ENCODE results near the gene CFAP46. TPM values are rescaled to one million over a fixed set of nuclear protein-coding genes. Genes with fewer than 3 reads are reported as not detected.

CFAP46 gene
- polyA plus RNA-seq, 1 of the 3 experiments (the other 2 are of a cell fraction) = 3.9 TPM

DNA sequence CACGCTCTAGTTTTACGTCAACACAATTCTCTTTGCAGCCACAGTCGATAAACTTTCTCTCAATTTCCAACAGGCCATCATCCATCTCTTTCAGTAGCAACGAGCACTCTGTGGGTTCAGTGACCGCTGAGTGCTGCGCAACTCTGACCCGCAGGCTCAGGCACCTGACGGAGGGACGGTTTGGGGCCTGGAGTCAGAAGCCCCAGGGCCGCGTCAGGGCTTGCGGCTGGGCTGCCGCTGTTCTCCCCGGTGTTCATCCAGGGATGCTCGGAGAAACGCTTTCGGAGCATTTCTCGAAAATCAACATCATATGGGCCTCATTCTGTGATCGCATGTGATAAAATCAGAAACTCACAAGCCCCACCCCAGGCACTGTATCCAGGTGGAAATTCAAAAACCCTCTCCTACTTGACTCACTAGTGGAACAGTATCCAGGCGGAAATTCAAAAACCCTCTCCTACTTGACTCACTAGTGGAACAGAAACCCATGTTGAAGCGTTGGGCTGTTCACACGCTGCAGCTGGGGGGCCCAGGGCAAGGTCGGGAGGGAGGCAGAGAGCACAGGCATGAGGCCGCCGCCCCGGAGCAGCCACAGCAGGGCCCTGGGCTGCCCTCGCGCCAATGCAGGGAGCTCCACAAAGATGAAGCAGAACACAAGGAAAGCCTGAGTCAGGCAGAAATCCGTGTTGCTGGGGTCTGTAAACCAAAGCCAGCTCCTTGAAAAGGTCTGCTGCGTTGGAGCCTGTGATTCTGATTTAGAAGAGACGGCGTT is 83.1 kb downstream of the CFAP46 start:
- H2AFZ ChIP-seq (ENCODE audit: low read depth) = no peak overlapping the region
- H3K9me2 ChIP-seq = no peaks in the 10 kb centered on the region
- POLR2A ChIA-PET = no interaction called here
- no peak overlapping the region for H3K27ac ChIP-seq (ENCODE audit: low read depth in 2 of 2, low read length in 1 of 2)
- H3K4me3 ChIP-seq (ENCODE audit: low read depth in 2 of 2, low read length in 1 of 2) = no peak overlapping the region
- H3K79me2 ChIP-seq (ENCODE audit: insufficient read depth) = no peaks in the 10 kb centered on the region
- DNase-seq = no peak
- H3K36me3 ChIP-seq (replicated peaks in 1 of 2; ENCODE audit: control insufficient read depth in 1 of 2, insufficient read depth in 2 of 2, low read length in 1 of 2) = no peaks in the 10 kb centered on the region
- H3K9me3 ChIP-seq = no peaks in the 10 kb centered on the region
- CTCF ChIA-PET = interaction anchor here (1.0 kb wide), 1 partner anchor 205 kb away, joined by 4 read pairs; no protein-coding TSS in a partner anchor
- TF ChIP-seq RFX5 (IDR thresholded peaks at IDR 0.05; ENCODE audit: low read length) (no peak), RAD21 (IDR thresholded peaks at IDR 0.05; ENCODE audit: low read length) (no peak), TAF1 (IDR thresholded peaks at IDR 0.05; ENCODE audit: borderline replicate concordance, low read depth, low read length) (no peak), RCOR1 (IDR thresholded peaks at IDR 0.05; ENCODE audit: low read length) (no peak), GATA2 (CRISPR knock-in tag; IDR thresholded peaks at IDR 0.05) (no peak), POLR2AphosphoS5 (IDR thresholded peaks at IDR 0.05; ENCODE audit: low read depth, low read length) (no peak), SIN3A (IDR thresholded peaks at IDR 0.05; ENCODE audit: borderline replicate concordance, low read depth, low read length) (no peak), FOXM1 (IDR thresholded peaks at IDR 0.05; ENCODE audit: low read depth) (no peak), YY1 (IDR thresholded peaks at IDR 0.05; ENCODE audit: low read depth) (no peak), RXRA (IDR thresholded peaks at IDR 0.05; ENCODE audit: borderline replicate concordance, low read depth) (no peak), NFIC (IDR thresholded peaks at IDR 0.05; ENCODE audit: borderline replicate concordance) (no peak), TCF12 (IDR thresholded peaks at IDR 0.05) (no peak), MXI1 (IDR thresholded peaks at IDR 0.05; ENCODE audit: low read depth, low read length) (no peak), MEF2A (IDR thresholded peaks at IDR 0.05; ENCODE audit: borderline replicate concordance, low read depth) (no peak)
- TF ChIP-seq, protein P1, sequence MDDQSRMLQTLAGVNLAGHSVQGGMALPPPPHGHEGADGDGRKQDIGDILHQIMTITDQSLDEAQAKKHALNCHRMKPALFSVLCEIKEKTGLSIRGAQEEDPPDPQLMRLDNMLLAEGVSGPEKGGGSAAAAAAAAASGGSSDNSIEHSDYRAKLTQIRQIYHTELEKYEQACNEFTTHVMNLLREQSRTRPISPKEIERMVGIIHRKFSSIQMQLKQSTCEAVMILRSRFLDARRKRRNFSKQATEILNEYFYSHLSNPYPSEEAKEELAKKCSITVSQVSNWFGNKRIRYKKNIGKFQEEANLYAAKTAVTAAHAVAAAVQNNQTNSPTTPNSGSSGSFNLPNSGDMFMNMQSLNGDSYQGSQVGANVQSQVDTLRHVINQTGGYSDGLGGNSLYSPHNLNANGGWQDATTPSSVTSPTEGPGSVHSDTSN (IDR thresholded peaks at IDR 0.05) = no peak
- TF ChIP-seq, protein P2, sequence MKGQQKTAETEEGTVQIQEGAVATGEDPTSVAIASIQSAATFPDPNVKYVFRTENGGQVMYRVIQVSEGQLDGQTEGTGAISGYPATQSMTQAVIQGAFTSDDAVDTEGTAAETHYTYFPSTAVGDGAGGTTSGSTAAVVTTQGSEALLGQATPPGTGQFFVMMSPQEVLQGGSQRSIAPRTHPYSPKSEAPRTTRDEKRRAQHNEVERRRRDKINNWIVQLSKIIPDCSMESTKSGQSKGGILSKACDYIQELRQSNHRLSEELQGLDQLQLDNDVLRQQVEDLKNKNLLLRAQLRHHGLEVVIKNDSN (IDR thresholded peaks at IDR 0.05; ENCODE audit: borderline replicate concordance, low read depth) = no peak
- TF ChIP-seq, protein P3, sequence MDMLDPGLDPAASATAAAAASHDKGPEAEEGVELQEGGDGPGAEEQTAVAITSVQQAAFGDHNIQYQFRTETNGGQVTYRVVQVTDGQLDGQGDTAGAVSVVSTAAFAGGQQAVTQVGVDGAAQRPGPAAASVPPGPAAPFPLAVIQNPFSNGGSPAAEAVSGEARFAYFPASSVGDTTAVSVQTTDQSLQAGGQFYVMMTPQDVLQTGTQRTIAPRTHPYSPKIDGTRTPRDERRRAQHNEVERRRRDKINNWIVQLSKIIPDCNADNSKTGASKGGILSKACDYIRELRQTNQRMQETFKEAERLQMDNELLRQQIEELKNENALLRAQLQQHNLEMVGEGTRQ (IDR thresholded peaks at IDR 0.05; ENCODE audit: borderline replicate concordance, low read depth, low read length) = no peak
- TF ChIP-seq, protein P4, sequence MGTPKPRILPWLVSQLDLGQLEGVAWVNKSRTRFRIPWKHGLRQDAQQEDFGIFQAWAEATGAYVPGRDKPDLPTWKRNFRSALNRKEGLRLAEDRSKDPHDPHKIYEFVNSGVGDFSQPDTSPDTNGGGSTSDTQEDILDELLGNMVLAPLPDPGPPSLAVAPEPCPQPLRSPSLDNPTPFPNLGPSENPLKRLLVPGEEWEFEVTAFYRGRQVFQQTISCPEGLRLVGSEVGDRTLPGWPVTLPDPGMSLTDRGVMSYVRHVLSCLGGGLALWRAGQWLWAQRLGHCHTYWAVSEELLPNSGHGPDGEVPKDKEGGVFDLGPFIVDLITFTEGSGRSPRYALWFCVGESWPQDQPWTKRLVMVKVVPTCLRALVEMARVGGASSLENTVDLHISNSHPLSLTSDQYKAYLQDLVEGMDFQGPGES (IDR thresholded peaks at IDR 0.05; ENCODE audit: low read depth, low read length) = no peak
- TF ChIP-seq, protein P5, sequence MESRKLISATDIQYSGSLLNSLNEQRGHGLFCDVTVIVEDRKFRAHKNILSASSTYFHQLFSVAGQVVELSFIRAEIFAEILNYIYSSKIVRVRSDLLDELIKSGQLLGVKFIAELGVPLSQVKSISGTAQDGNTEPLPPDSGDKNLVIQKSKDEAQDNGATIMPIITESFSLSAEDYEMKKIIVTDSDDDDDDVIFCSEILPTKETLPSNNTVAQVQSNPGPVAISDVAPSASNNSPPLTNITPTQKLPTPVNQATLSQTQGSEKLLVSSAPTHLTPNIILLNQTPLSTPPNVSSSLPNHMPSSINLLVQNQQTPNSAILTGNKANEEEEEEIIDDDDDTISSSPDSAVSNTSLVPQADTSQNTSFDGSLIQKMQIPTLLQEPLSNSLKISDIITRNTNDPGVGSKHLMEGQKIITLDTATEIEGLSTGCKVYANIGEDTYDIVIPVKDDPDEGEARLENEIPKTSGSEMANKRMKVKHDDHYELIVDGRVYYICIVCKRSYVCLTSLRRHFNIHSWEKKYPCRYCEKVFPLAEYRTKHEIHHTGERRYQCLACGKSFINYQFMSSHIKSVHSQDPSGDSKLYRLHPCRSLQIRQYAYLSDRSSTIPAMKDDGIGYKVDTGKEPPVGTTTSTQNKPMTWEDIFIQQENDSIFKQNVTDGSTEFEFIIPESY (IDR thresholded peaks at IDR 0.05; ENCODE audit: borderline replicate concordance, low read depth) = no peak
- TF ChIP-seq, protein P6, sequence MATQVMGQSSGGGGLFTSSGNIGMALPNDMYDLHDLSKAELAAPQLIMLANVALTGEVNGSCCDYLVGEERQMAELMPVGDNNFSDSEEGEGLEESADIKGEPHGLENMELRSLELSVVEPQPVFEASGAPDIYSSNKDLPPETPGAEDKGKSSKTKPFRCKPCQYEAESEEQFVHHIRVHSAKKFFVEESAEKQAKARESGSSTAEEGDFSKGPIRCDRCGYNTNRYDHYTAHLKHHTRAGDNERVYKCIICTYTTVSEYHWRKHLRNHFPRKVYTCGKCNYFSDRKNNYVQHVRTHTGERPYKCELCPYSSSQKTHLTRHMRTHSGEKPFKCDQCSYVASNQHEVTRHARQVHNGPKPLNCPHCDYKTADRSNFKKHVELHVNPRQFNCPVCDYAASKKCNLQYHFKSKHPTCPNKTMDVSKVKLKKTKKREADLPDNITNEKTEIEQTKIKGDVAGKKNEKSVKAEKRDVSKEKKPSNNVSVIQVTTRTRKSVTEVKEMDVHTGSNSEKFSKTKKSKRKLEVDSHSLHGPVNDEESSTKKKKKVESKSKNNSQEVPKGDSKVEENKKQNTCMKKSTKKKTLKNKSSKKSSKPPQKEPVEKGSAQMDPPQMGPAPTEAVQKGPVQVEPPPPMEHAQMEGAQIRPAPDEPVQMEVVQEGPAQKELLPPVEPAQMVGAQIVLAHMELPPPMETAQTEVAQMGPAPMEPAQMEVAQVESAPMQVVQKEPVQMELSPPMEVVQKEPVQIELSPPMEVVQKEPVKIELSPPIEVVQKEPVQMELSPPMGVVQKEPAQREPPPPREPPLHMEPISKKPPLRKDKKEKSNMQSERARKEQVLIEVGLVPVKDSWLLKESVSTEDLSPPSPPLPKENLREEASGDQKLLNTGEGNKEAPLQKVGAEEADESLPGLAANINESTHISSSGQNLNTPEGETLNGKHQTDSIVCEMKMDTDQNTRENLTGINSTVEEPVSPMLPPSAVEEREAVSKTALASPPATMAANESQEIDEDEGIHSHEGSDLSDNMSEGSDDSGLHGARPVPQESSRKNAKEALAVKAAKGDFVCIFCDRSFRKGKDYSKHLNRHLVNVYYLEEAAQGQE (IDR thresholded peaks at IDR 0.05; ENCODE audit: low read depth, low read length) = no peak
- H3K9ac ChIP-seq = no peak overlapping the region
- no peaks in the 10 kb centered on the region for H3K27me3 ChIP-seq (ENCODE audit: insufficient read depth)
- no peak overlapping the region for H3K4me2 ChIP-seq
- 78% methylated on average over 24 of the region's 32 CpGs for WGBS (ENCODE audit: low lambda C conversion rate)
- no peaks in the 10 kb centered on the region for H4K20me1 ChIP-seq (ENCODE audit: insufficient read depth)
- no peaks in the 10 kb centered on the region for H3K4me1 ChIP-seq (ENCODE audit: control insufficient read depth in 1 of 2, insufficient read depth in 2 of 2, low read depth in 1 of 2, low read length in 1 of 2)
- H3F3A ChIP-seq (replicated peaks; ENCODE audit: insufficient read depth) = no peaks in the 10 kb centered on the region
